Astrocyte (in vitro differentiated cells and primary cell): Measurements from ENCODE around the gene PLA2G4E.

ENCODE experiments used
- CTCF ChIP-seq: IDR thresholded peaks from 2 replicates; pipeline ENCODE4 v1.5.1; 2011; ENCODE audit warnings: low read depth, mild to moderate bottlenecking, inconsistent platforms, low read length, moderate library complexity; ENCODE audit not compliant: insufficient read depth
- EZH2 ChIP-seq: IDR thresholded peaks from 2 replicates; pipeline ENCODE4 v1.6.1; 2012; ENCODE audit warnings: mild to moderate bottlenecking, low read length, inconsistent platforms; ENCODE audit not compliant: insufficient read depth

DNA sequence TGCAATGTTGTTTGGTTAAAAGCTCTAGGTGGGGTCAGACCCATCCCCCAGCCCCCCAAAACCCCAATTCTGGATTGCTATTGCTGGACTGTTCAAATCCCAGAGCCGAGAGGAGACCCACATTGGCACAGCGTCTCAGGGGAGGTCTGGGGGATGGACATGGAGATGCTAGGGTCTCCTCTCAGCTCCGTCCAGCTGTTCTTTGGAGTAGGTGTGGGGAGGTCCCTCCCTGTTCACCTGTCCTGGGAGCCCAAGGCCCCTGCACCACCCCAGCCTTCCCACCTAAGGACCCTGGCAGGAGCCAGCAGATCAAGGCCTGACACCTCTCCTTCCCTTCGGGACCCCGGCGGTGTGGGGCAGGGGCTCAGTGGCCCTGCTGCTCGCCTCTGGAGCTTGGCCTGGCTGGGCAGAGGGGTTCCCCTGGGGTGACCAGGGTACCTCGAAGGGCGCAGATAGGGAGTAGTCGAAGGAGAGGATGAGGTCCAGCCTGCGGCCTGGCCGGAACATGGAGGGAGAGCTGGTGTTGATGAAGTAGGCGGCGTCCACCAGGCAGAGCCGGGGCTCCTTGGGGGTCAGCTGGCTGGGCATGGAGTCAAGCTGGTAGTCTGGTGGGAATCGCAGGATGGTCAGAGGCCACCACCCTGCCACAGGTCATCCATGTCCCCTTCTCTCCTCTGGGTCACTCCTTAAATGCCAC is 49.6 kb upstream of the PLA2G4E start:
- TF ChIP-seq CTCF (no peak), EZH2 (no peak)
